AG09309 (cell line): ENCODE data around the gene PTPN9.

ENCODE experiments used
- DNase-seq: peaks from one replicate; pipeline ENCODE4 v3.0.0-alpha.2; 2010; ENCODE audit warnings: low read depth
- H3K4me3 ChIP-seq: 2 replicates; pipeline ENCODE4 v1.5.1; 2011; ENCODE audit warnings: mild to moderate bottlenecking, low read depth, low read length, moderate library complexity; ENCODE audit not compliant: control insufficient read depth
- TF ChIP-seq, protein P1 (sequence below): IDR thresholded peaks from 2 replicates; pipeline ENCODE4 v1.5.1; 2011; ENCODE audit warnings: mild to moderate bottlenecking, low read depth, low read length, inconsistent platforms; ENCODE audit not compliant: insufficient read depth, control insufficient read depth; ENCODE audit errors: missing control alignments

PTPN9 gene

DNA sequence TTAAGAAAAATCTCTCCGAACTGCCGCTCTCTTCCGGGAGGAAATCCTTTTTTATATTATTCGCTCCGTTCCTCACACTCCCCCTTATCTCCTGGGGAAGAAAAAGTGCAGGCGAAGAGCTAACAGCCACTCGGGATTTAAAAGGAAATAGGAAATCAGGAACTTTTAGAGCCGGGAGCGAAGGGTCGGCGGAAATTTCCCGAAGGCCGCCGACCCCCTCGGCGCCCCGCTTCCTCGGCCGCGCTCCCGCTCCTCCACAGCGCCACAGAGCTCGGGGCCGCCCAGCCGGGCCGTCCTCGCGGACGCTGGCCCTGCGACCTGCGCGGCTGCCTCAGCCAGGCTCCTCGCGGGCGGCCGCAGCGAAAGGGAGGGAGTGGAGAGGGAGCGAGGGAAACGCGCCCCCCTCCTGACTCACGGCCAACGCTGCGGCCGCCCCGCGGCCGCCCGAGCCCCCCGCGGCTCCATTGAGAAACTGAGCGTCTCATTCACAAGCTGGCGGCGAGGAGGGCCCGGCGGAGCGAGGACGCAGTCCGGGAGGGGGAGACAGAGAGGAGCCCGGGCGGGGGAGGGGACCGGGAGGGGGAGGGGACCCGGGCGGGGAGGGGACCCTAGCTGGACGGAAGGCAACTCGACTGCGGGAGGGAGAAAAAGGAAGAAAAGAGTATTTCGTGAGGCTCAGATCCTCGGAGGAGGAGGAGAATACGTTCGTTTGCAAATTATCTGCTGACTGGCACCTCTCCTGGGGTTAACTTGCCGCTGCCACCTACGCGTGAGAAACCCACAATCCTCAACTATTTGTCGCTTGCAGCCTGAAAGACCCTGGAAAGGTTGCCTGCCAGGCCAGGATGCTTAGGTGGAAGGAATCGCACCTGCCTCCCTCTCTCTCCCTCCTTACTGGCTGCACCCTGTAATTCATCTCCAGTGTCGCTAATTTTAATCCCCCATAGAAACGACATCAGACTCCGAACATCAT lies at the start of gene PTPN9:
PTPN9 (minus strand) TSS at position 368 of the 973 bp plus-strand sequence. CDS start 539 bp downstream, outside the sequence.
- TF ChIP-seq, protein P1, sequence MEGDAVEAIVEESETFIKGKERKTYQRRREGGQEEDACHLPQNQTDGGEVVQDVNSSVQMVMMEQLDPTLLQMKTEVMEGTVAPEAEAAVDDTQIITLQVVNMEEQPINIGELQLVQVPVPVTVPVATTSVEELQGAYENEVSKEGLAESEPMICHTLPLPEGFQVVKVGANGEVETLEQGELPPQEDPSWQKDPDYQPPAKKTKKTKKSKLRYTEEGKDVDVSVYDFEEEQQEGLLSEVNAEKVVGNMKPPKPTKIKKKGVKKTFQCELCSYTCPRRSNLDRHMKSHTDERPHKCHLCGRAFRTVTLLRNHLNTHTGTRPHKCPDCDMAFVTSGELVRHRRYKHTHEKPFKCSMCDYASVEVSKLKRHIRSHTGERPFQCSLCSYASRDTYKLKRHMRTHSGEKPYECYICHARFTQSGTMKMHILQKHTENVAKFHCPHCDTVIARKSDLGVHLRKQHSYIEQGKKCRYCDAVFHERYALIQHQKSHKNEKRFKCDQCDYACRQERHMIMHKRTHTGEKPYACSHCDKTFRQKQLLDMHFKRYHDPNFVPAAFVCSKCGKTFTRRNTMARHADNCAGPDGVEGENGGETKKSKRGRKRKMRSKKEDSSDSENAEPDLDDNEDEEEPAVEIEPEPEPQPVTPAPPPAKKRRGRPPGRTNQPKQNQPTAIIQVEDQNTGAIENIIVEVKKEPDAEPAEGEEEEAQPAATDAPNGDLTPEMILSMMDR, result peak; percentile 50
- H3K4me3 ChIP-seq, result peak within 1 kb of the TSS; percentile 98
- DNase-seq, result no peak

DNA sequence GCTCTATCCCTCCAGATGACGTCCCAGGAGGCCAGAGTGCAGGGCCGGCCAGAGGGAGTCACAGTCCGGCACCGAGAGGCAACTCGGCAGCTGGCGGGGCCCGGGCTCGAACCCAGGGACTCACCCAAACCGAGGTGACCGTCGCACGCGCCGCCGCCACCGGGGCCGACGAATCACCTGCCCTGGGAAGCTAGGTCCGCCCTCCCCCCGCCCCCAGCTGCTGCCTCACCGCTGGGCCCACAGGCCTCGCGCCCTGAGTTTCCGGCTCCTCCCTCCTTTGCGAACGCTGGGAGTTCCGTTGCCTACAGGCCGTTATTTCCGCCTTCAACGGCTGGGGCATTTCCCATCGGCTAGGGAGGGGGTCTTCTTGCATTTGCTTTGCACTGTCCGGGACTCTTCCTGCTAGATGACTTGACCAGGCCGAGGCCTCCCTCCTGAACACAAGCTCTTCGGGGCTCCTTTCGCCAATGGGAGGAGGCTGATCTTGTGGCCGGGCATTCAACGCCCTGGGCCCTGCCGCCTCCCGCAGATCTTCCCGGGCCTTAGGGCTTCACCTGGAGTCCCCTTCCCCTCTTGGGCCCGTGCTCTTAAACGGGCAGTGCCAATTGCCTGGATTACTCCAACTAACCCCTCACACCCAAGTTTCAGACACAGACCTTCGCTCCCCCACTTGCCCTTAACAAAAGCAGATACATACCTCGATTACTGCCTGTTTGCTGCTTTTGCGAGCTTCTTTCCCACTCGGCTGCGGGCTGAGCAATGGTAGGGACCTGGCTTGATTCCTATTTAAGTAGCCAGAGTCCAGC lies 46.6 kb upstream of the PTPN9 start, which contains the start of gene SNUPN:
SNUPN (minus strand) TSS at position 184 of the 806 bp plus-strand sequence. CDS start 4,674 bp downstream, outside the sequence.
- H3K4me3 ChIP-seq, result peak within 1 kb of the TSS; percentile 98
- no peak for DNase-seq
- TF ChIP-seq, protein P1, result no peak

DNA sequence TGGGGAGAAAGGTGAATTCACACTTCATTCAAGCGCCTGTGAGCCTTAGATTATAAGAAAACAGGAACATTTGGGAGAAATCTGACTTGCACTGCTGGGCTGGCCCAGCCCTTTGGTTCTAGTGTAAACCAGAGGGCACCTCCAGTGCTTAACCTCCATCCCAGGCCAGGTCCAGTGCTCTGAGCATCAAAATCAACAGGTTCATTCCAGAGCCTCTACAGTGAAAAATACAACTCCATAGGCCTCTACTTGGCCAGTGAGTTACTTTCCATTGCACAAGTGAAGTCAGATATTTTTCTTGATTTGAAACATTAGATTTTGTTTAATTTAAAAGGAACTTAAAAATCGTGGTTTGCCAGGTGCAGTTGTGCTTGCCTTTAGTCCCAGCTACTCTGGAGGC lies 43.4 kb upstream of the PTPN9 start:
- H3K4me3 ChIP-seq, result no peak overlapping the region
- TF ChIP-seq, protein P1, result no peak
- no peak for DNase-seq

DNA sequence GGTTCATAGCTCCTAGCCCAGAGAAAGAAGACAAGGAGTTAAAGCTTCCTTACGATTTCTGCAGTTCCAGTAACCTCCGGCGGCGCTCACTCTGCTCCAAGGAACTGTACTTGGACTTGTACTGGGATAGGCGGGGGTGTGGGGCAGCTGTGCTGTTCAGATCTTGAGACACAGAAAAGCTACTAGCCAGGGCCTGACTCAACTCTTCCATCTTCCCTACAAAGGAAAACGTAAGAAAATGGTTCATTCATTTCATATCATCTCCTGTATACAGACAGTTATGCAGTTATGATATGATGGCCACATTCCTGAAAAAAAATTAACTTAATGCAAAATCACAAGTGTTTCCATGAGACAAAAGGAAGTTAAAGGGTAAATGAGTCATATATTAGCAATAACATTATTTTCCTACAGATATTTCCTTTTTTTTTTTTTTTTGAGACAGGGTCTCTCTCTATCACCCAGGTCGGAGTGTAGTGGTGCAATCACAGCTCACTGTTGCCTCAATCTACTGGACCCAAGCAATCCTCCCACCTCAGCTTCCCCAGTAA lies 41.8 kb upstream of the PTPN9 start:
- H3K4me3 ChIP-seq, result no peak overlapping the region
- TF ChIP-seq, protein P1, result peak; percentile 35
- DNase-seq, result peak; percentile 89

DNA sequence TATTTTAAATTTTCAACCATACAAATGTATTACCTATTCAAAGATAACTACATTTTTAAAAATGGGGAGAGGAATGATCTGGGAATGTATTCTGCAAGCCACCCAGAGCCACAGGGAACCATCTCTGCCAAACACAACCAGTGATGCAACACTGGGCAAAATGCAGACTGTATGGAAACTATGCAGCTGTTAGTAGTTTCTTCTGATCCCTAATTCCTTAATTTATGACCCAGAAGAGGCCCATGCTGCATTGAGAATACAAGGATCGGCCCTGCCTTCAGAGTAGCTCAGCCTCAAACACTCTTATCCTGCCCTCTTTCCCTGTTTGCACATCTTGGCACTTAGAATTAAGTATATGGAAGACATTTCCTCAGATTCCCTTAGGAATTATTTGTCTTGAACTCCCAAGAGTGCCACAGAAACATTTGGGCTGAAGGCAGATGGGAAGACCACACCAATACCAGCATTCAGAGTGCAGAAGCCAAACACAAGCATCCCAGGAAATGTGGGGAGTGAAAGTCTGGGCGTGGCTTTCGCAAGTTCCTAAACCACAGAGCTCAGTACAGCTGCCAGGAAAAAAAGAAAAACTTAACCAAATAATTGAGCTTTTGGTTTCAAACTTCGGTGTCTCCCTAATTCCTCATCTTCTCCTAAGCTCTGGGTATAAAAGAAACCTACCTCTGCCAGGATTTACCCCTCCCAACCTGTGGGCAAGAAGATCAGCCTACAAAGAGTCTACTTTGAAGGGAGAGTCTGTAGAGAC lies 41.1 kb upstream of the PTPN9 start:
- TF ChIP-seq, protein P1, result no peak
- no peak overlapping the region for H3K4me3 ChIP-seq
- no peak for DNase-seq
